ENCODE data around the gene GPR61. TPM values are rescaled to one million over a fixed set of nuclear protein-coding genes. Genes with fewer than 3 reads are reported as not detected.

The GPR61 gene
- total and polyA plus RNA-seq, 9 of the 15 experiments (the other 6 are each of a cell fraction or from before 2014, with no cell fraction given): 0.04 to 1.1 (median 0.25) TPM; not detected in 4

DNA sequence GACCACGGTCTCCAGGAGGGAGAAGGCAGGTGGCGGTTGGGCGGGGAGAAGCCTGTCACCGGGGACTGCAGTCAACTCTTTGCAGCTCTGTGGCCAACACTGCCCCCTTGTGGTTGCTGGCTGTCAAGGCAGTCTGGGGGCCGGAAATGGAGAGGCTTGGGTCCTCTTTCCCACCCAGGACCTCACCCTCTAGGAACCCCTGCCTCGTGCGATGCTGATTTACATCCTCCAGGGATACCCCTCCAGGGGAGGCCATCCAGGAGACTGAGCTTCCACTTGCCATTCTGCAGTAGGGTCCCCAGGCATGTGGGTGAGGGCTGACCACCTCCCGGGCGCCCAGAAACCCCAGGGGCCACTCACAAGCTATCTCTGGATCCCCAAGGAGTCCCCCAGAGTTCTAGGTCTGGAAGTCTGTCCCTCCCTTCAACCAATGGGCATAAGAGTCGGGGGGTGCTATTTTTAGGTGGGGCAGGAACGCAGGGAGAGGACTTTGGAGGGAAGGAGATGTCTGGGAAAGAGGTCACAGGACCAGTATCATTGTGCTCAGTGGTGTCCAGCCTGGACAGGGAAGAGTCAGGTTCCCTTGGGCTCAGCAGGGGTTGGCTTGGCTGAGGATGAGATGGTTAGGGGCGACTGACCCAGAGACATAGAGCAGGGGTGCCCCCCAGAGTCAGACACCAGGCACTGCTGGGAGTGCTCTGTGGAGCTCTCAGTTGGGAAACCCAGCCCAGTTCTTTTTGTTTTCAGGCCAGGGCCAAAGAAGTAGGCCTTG, 7.1 kb upstream of the GPR61 start (continued):
- TF ChIP-seq SRSF7 (optimal IDR thresholded peaks at IDR 0.05; ENCODE audit: low read depth, low read length): no peak
- no peak for TF ChIP-seq ZNF121 (CRISPR knock-in tag; conservative IDR thresholded peaks at IDR 0.05)
- TF ChIP-seq KLF13 (tag; IDR thresholded peaks at IDR 0.05; ENCODE audit: borderline replicate concordance, low read depth): no peak
- no peak for TF ChIP-seq ETS2 (tag; IDR thresholded peaks at IDR 0.05; ENCODE audit: borderline replicate concordance, poor library complexity, severe bottlenecking)
- TF ChIP-seq, protein P1, sequence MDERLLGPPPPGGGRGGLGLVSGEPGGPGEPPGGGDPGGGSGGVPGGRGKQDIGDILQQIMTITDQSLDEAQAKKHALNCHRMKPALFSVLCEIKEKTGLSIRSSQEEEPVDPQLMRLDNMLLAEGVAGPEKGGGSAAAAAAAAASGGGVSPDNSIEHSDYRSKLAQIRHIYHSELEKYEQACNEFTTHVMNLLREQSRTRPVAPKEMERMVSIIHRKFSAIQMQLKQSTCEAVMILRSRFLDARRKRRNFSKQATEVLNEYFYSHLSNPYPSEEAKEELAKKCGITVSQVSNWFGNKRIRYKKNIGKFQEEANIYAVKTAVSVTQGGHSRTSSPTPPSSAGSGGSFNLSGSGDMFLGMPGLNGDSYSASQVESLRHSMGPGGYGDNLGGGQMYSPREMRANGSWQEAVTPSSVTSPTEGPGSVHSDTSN (CRISPR knock-in tag; IDR thresholded peaks at IDR 0.05; ENCODE audit: low read depth): no peak
- TF ChIP-seq, protein P1 (tag; conservative IDR thresholded peaks at IDR 0.05; ENCODE audit: low read depth): peak; percentile 27; the same call in 1 of the 2 replicates
- peak; percentile 42; the same call in 1 of the 2 replicates for TF ChIP-seq HDAC2 (IDR thresholded peaks at IDR 0.05)
- TF ChIP-seq CHD4 (IDR thresholded peaks at IDR 0.05; ENCODE audit: insufficient read depth, insufficient replicate concordance, low read depth, low read length, poor library complexity, severe bottlenecking): no peak
- peak; percentile 53 to 90 for TF ChIP-seq MAZ (CRISPR knock-in tag; conservative IDR thresholded peaks at IDR 0.05 in 1 of 2, IDR thresholded peaks at IDR 0.05 in 1 of 2)
- TF ChIP-seq HDAC1 (IDR thresholded peaks at IDR 0.05): peak in 1 of 2 experiments; percentile 48; a peak in 1 of 4 replicates
- TF ChIP-seq ERF (CRISPR knock-in tag; IDR thresholded peaks at IDR 0.05): no peak
- TF ChIP-seq SNIP1 (IDR thresholded peaks at IDR 0.05; ENCODE audit: low read depth): no peak
- TF ChIP-seq MYBL2 (IDR thresholded peaks at IDR 0.05; ENCODE audit: low read depth): no peak
- no peak for TF ChIP-seq MYBL2 (CRISPR knock-in tag; IDR thresholded peaks at IDR 0.05; ENCODE audit: borderline replicate concordance)
- no peak for TF ChIP-seq POU5F1 (IDR thresholded peaks at IDR 0.05; ENCODE audit: borderline replicate concordance, low read depth, low read length, partially characterized antibody)
- TF ChIP-seq CREB1 (IDR thresholded peaks at IDR 0.05): no peak
- TF ChIP-seq CREB1 (CRISPR knock-in tag; IDR thresholded peaks at IDR 0.05): peak; percentile 15; the same call in 1 of the 2 replicates
- TF ChIP-seq FOXJ3 (CRISPR knock-in tag; IDR thresholded peaks at IDR 0.05): no peak
- TF ChIP-seq SMARCA5 (IDR thresholded peaks at IDR 0.05): peak; percentile 92
- no peak for TF ChIP-seq NCOA2 (IDR thresholded peaks at IDR 0.05; ENCODE audit: partially characterized antibody in 2 of 2)
- no peak for TF ChIP-seq GATAD2B (IDR thresholded peaks at IDR 0.05; ENCODE audit: borderline replicate concordance)
- TF ChIP-seq ZNF124 (CRISPR knock-in tag; IDR thresholded peaks at IDR 0.05): no peak
- TF ChIP-seq SRSF1 (IDR thresholded peaks at IDR 0.05; ENCODE audit: low read depth, low read length): no peak
- TF ChIP-seq ZC3H4 (CRISPR knock-in tag; IDR thresholded peaks at IDR 0.05; ENCODE audit: borderline replicate concordance): no peak
- TF ChIP-seq, protein P2, sequence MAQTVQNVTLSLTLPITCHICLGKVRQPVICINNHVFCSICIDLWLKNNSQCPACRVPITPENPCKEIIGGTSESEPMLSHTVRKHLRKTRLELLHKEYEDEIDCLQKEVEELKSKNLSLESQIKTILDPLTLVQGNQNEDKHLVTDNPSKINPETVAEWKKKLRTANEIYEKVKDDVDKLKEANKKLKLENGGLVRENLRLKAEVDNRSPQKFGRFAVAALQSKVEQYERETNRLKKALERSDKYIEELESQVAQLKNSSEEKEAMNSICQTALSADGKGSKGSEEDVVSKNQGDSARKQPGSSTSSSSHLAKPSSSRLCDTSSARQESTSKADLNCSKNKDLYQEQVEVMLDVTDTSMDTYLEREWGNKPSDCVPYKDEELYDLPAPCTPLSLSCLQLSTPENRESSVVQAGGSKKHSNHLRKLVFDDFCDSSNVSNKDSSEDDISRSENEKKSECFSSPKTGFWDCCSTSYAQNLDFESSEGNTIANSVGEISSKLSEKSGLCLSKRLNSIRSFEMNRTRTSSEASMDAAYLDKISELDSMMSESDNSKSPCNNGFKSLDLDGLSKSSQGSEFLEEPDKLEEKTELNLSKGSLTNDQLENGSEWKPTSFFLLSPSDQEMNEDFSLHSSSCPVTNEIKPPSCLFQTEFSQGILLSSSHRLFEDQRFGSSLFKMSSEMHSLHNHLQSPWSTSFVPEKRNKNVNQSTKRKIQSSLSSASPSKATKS (CRISPR knock-in tag; IDR thresholded peaks at IDR 0.05): no peak

Data from K562 (cell line).